ENCODE data around the gene C1QTNF2. TPM values are rescaled to one million over a fixed set of nuclear protein-coding genes. Genes with fewer than 3 reads are reported as not detected.

Gene C1QTNF2
- total and polyA plus RNA-seq, 2 of the 8 experiments (the other 6 are each of a cell fraction or from before 2014, with no cell fraction given): 1.0 to 2.0 TPM

- ChIA-PET POLR2A (ENCODE audit: partially characterized antibody) (interaction anchor here (0.8 to 1.1 kb wide), 4 partner anchors 9 to 32 kb away, joined by 3 to 4 read pairs (median 4); partner anchors contain the start of gene C1QTNF2), CTCF (ENCODE audit: partially characterized antibody) (interaction anchor here (0.6 to 3.3 kb wide), 38 partner anchors 10 to 370 kb away, joined by 3 to 38 read pairs (median 5); partner anchors contain the start of genes C1QTNF2 and FABP6)
- H2AK5ac ChIP-seq (ENCODE audit: low read depth, low read length): no peak overlapping the region
- no peak overlapping the region for H3K9ac ChIP-seq (replicated peaks in 1 of 4; ENCODE audit: extremely low read depth in 1 of 4, low read depth in 3 of 4, low read length in 3 of 4)
- no peaks in the 10 kb centered on the region for H3K79me1 ChIP-seq (ENCODE audit: low read depth, low read length)
- H2BK20ac ChIP-seq (ENCODE audit: low read length): no peak overlapping the region
- no peak overlapping the region for H4K8ac ChIP-seq (ENCODE audit: extremely low read depth, insufficient read depth, low read length)
- H3K79me2 ChIP-seq (ENCODE audit: control insufficient read depth in 1 of 2, insufficient read depth in 2 of 2, low read length in 2 of 2): no peaks in the 10 kb centered on the region
- H4K91ac ChIP-seq (replicated peaks; ENCODE audit: insufficient read length, low read length): no peak overlapping the region
- H2AFZ ChIP-seq (ENCODE audit: low read length): no peak overlapping the region
- no peak overlapping the region for H2BK15ac ChIP-seq (ENCODE audit: low read length)
- no peak overlapping the region for H2BK12ac ChIP-seq (ENCODE audit: low read depth, low read length)
- H3K9me3 ChIP-seq (ENCODE audit: insufficient read depth in 2 of 2, low read depth in 1 of 2, low read length in 1 of 2): no peaks in the 10 kb centered on the region
- no peak overlapping the region for H3K56ac ChIP-seq (replicated peaks; ENCODE audit: insufficient read length, low read depth, low read length)
- H2BK120ac ChIP-seq (replicated peaks; ENCODE audit: low read depth, low read length): no peak overlapping the region
- H3K4me1 ChIP-seq (replicated peaks in 1 of 4; ENCODE audit: control insufficient read depth in 3 of 4, insufficient read depth in 4 of 4, low read length in 3 of 4): no peaks in the 10 kb centered on the region
- no peak overlapping the region for H3K18ac ChIP-seq (ENCODE audit: extremely low read depth, low read length)
- no peak overlapping the region for H4K5ac ChIP-seq (ENCODE audit: insufficient read length, low read depth, low read length)
- H3K14ac ChIP-seq (ENCODE audit: insufficient read length): no peak overlapping the region
- FAIRE-seq (no peak), DNase-seq (ENCODE audit: low read depth in 1 of 2, low spot score in 2 of 2) (no peak)
- no peak overlapping the region for H3K23ac ChIP-seq (ENCODE audit: insufficient read length)
- WGBS, 2 experiments (ENCODE audit: extremely low coverage in 1 of 2, insufficient coverage in 1 of 2, insufficient read length in 1 of 2, insufficient replicate concordance in 2 of 2, low coverage in 1 of 2, low lambda C conversion rate in 2 of 2, missing lambda C conversion rate in 1 of 2): 84% methylated on average over 6 of the region's 8 CpGs; no CpG with 5 or more reads in 1 of the 2 experiments
- H3K4me2 ChIP-seq (ENCODE audit: insufficient read depth in 1 of 2, low read depth in 2 of 2, low read length in 2 of 2): no peak overlapping the region
- no peak overlapping the region for H3K4me3 ChIP-seq (ENCODE audit: extremely low read depth in 1 of 4, insufficient read depth in 2 of 4, low read depth in 3 of 4, low read length in 4 of 4)
- H3K4ac ChIP-seq (replicated peaks; ENCODE audit: insufficient read length, low read depth, low read length): no peak overlapping the region
- no peak overlapping the region for H2BK5ac ChIP-seq (ENCODE audit: low read depth, low read length)
- peaks cover 0 to 2% of the 10 kb centered on the region in 2 experiments for H4K20me1 ChIP-seq (replicated peaks in 1 of 2; ENCODE audit: control insufficient read depth in 1 of 2, insufficient read depth in 2 of 2, low read length in 2 of 2)
- no peak overlapping the region for H3K27ac ChIP-seq (ENCODE audit: low read depth, low read length)
- no peaks in the 10 kb centered on the region for H3K23me2 ChIP-seq (ENCODE audit: low read depth, low read length)
- H3K36me3 ChIP-seq (ENCODE audit: control insufficient read depth in 2 of 4, insufficient read depth in 4 of 4, low read length in 3 of 4): peaks cover 0 to 2% (median 0%) of the 10 kb centered on the region in 4 experiments; a peak in 1 of 8 replicates
- peaks cover 0 to 1% (median 0%) of the 10 kb centered on the region in 4 experiments; a peak in 1 of 7 replicates for H3K27me3 ChIP-seq (replicated peaks in 1 of 4; ENCODE audit: control insufficient read depth in 3 of 4, extremely low read depth in 1 of 4, insufficient read depth in 3 of 4, low read length in 3 of 4)
- TF ChIP-seq SP1 (IDR thresholded peaks at IDR 0.05; ENCODE audit: low read depth, low read length): no peak
These were observed 20.6 kb upstream of the C1QTNF2 start for GRCh38 chr5:160390787-160391696.
